ENCODE measurements around the gene RBBP9.

GRCh38 chr20:18443886-18444285 is 53.1 kb downstream of the RBBP9 start:
- TF ChIP-seq MYNN (tag by site-specific recombination; IDR thresholded peaks at IDR 0.05; ENCODE audit: borderline replicate concordance), result no peak
- no peak for TF ChIP-seq CTCF (tag by site-specific recombination; IDR thresholded peaks at IDR 0.05)
- TF ChIP-seq ATF2 (tag by site-specific recombination; IDR thresholded peaks at IDR 0.05; ENCODE audit: low read depth), result no peak
- no peak for TF ChIP-seq RBAK (tag by site-specific recombination; IDR thresholded peaks at IDR 0.05)
- no peak for TF ChIP-seq ZNF561 (tag by site-specific recombination; IDR thresholded peaks at IDR 0.05; ENCODE audit: borderline replicate concordance)
- no peak for TF ChIP-seq ZNF704 (tag by site-specific recombination; IDR thresholded peaks at IDR 0.05)
- TF ChIP-seq ZNF433 (tag by site-specific recombination; IDR thresholded peaks at IDR 0.05; ENCODE audit: low read depth), result no peak
